Testis (tissue), 2 donors: ENCODE data around the gene KRTAP12-4.

Source experiments
- CTCF ChIP-seq, 3 experiments: fragments of 450-650 bp in 2 of 3; fragments of 200-600 bp in 1 of 3; sonication (generic) in 1 of 3; IDR thresholded peaks; one replicate each; pipeline ENCODE4 v1.5.1; 2016 to 2019; ENCODE audit warnings: antibody characterized with exemption in 3 of 3, mild to moderate bottlenecking in 2 of 3, moderate library complexity in 1 of 3
- POLR2A ChIP-seq: fragments of 450-650 bp; IDR thresholded peaks from one replicate; pipeline ENCODE4 v1.6.1; 2017; ENCODE audit warnings: antibody characterized with exemption, mild to moderate bottlenecking, moderate library complexity

- TF ChIP-seq CTCF (IDR thresholded peaks at IDR 0.05) (no peak), POLR2A (no peak)
These were observed 28.2 kb downstream of the KRTAP12-4 start for GRCh38 chr21:44626262-44626661.
